GM19463 (cell line): Measurements from ENCODE around the gene PPM1L.
"Not testable (repeated sequence)": the region's sequence is repeated elsewhere in the genome, so short reads cannot be mapped to it uniquely, and the experiment has no call there.

Experiments used
- ATAC-seq: cut with Tn5 transposase; IDR thresholded peaks from one replicate; pipeline ENCODE4 v1.9.1; 2021; ENCODE audit warnings: mild to moderate bottlenecking, moderate library complexity; ENCODE audit not compliant: unreplicated experiment

The PPM1L gene

DNA sequence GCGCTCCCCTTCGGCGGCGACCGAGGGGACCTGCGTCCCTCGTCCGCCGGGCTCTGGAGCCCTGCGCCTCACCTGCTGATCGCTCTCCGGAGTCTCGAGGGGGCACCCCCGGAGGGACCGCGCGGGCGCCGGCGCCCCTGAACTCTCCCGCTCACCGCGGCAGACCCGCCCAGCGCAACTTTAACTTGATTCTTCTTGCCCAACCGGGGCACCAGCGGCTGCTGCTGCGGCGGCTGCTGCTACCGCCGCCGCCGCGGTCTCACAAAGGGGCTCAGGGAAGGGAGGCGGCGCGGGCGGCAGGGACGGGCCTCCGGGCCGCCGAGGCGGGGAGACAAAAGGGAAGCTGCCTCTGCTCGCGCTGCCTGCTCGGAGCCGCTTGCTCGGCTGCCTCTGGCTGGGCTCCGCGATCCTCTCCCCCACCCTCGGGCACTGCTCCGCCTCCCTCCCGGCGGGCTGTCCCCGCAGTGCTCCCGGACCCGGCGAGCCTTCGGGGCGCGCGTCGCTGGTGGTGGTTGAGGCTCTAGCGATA, at the start of gene PPM1L:
PPM1L (plus strand) TSS at position 456 of the 529 bp plus-strand sequence.
- peak; percentile 32 for ATAC-seq

DNA sequence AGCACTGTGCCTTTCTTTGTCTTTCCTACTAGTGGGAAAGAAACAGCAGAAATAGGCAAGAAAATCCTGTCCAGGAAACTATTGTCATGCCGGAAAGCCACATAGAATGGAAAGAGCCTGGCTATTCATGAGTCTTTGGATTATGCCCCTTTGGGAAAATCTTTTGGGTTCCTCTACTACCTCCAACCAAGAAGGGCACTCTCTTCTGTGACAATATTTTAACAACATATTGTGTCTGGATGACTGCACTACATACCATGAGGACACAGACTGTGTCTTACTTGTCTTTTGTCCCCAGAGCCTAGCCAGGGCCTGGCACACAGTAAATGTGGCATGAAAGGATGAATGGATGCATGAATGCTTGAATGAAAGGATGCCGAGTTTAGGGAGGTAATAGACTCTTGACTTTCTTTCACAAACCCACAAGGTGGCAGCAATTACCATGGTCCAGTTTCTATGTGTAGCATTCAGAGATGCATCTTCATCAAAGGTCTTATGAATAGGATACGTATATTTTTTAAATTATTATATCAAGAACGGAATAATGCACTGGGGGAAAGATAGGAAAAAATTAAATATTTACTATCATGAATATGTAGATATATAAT, 48.7 kb upstream of the PPM1L start:
- ATAC-seq = peak; percentile 68

DNA sequence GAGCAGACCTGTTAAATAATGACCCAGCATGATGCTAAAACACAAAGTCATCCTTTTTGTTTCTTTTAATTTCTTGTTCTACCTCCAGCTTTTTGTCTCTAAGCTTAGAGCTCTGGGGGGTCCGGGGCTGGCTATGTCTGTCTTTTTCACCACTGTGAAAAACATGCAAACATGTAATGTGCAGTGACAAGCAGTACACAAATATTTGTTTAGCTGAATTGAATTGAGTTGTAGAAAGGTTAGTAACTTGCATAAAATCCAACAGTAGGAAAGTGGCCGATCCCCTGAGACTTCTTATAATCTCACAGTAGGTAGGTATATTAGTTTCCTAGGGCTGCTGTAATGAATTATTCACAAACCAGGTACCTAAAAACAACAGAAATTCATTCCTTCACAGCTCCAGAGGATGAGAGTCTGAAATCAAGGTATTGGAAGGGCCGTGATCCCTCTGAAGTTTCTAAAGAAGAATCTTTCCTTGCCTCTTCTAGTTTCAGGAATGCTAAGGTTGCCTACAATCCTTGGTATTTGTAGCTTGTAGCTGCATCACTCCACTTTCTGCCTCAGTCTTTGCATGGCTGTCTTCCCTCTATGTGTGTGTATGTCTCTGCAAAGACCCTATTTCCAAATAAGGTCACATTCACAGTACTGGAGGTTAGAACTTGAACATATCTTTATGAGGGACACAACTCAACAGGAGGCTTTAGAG, 46.4 kb upstream of the PPM1L start:
- ATAC-seq = no peak

DNA sequence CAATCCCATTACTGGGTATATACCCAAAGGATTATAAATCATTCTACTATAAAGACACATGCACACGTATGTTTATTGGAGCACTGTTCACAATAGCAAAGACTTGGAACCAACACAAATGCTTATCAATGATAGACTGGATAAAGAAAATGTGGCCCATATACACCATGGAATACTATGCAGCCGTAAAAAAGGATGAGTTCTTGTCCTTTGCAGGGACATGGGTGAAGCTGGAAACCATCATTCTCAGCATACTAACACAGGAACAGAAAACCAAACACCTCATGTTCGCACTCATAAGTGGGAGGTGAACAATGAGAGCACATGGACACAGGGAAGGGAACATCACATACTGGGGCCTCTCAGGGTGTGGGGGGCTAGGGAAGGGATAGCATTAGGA, 42.9 kb upstream of the PPM1L start:
- not testable (repeated sequence) for ATAC-seq

DNA sequence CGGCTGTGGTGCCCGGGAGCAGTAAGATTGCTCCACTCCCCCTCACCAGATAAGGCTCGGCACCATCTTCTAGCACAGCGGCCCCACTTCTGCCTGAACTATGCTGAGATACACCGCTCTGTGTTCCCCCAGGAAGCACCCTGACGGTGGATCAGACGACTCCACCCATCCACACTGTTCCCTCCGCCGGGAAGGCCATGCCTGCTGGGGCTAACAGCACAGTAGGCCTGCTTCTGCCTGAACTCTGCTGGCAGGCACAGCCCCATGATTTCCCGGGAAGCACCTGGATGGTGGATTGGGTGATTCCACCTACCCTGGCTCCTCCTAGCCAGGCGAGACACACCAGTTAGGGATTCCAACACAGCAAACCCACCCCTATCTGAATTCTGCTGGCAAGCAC, 36.3 kb upstream of the PPM1L start:
- ATAC-seq = no peak

DNA sequence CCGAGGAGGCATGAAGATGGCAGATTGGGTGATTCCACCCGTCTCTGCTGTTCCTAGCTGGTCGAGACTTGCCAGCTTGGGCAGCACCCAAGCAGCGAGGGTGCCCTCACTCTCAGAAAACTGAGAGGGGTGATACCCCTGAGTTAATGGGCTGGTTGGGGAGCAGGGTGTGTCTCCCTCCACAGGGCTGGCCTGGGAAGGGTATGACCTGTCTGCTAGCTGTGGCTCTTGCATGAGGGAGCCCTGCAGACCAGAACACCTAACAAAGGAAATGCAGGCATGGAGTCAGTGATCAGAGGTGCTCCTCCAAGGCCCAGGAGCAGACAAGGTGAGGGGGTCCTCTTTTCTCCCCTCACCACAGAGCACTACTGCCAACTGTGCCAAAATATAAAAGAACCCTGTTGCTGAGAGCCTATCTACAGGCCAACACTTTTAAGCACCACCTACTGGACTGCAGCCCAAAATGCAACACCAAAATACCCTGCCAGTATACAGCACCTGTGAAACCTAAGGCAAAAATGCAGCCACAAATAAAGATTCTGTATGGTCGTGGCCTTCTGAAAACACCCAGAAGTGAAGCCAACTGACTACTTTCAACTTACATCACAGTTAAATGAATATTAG, 35.8 kb upstream of the PPM1L start:
- no peak for ATAC-seq

DNA sequence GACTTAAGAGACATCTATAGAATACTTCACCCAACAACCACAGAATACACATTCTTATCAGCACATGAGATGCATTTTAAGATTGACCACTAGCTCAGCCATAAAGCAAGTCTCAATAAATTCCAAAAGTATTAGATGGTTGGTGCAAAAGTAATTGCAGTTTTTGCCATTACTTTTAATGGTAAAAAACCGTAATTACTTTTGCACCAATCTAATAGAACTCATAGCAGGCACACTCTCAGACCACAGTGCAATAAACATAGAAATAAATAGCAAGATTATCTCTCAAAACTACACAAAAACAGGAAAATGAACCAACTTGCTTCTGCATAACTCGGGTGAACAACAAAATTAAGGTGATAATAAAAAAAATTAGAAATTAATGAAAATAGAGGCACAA, 33.7 kb upstream of the PPM1L start:
- no peak for ATAC-seq

DNA sequence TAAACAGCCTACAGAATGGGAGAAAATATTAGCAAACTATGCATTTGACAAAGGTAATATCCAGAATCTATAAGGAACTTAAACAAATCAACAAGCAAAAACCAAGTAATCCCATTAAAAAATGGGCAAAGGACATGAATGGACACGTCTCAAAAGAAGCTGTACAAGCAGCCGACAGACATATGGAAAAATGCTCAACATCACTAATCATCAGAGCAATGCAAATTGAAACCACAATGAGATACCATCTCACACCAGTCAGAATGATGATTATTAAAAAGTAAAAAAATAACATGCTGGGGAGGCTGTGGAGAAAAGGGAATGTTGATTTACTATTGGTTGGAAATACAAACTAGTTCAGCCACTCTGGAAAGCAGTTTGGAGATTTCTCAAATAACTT, 30.7 kb upstream of the PPM1L start:
- no peak for ATAC-seq

DNA sequence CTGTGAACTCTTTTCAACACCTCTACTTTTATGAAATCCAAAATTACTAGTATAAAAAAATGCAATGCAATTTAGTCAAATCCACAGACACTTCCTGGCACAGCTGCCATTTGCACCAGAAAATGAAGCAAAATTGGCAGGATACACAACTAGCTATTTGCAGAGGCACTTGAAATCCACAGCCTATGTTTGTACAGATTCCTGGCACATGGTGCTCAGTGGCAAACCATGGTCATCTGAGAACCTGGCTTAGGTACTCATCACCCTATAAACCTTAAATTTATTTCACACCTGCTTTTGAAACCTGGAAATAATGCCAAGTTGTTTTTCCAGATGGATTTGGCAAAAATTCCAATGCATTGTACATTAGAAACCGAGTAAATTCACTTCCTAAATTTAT, 20.2 kb upstream of the PPM1L start:
- ATAC-seq = no peak

DNA sequence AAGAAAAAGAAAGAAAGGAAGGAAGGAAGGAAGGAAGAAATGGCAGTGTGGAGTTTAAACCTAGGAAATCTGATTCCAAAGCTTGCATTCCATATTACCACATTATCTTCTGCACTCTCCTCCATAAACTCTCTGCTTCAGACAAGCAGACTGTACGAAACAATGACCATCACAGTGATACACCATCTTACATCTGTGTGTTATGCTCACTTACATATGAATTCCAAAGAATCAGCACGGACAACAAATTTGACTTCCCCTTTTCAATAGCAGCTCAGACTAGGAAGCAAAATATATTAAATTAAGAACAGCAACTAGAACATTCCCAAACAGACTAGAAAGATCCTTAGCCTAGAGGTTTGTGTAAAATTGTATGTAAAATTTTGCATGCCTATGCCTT, 18.0 kb upstream of the PPM1L start:
- no peak for ATAC-seq

DNA sequence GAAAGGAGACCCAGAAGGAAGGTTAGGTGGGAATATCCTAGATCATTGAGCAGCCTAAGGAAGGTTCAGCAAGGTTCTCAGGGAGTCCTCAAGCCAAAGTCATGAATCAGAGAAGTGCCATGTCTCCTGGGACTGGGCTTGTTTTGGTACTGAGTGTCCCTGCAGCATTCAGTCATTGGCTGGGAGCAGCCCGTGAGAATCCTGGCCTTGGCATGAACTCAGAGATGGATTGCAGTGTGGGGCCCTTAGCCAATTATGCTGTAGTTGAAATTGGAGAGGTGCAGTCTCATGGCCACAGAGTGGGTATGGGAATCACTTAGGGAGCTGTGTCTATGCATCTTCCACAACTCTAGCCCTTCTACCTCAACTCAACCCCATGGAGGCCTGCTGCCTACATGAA, 17.0 kb upstream of the PPM1L start:
- no peak for ATAC-seq

DNA sequence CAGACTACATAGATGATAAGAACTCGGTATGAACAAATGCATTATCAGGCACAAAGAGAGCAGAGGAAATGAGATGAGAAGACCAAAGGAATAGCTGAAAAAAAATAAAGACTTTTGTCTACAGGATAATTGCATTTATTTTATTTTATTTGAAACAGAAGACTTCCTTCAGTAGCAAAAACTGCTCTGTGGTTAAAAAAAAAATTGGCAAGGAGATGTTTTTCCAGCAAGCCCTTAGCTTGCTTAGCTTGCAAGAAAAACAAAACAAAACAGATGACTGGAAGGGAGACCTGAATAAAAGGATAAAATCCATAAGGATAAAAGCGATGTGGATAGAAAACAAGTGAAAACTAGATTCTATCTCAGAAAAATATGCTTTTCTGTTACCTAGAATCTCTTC, 9.1 kb upstream of the PPM1L start:
- ATAC-seq = no peak

DNA sequence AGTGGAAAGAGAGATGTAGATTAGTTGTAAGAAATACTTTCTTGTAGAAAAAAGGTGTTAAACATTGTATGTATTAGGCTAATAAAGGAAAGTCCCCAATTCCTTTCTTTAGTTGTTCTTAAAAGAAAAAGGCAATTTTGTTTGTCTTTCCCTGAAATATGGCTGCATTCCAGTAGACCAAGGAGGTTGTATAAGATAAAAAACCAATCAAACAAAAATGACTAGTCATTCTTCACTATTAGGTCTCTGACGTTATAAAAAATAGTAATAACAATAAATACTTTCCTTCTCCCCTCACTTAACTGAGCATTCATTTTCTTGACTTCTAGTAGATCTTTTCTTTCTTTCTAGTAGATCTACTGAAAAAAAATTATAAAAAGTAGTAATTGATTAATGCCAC, 8.6 kb upstream of the PPM1L start:
- ATAC-seq = no peak

DNA sequence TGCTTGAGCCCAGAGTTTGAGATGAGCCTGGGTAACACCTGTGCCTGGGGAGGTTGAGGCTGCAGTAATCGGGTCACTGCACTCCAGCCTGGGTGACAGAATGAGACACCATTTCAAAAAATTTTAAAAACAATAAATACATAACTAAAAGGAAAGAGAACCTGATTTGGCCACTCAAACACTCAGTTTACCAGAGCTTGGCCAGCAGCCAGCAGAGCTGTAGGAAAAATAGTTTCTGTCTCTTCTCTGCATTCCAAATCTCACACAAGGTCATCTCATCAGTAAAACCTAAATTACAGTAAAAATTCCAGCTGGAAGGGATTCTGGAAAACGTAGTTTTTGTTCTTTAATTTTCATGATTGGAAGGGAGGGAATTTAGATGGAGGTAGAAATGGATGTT, 7.8 kb upstream of the PPM1L start:
- ATAC-seq = no peak

DNA sequence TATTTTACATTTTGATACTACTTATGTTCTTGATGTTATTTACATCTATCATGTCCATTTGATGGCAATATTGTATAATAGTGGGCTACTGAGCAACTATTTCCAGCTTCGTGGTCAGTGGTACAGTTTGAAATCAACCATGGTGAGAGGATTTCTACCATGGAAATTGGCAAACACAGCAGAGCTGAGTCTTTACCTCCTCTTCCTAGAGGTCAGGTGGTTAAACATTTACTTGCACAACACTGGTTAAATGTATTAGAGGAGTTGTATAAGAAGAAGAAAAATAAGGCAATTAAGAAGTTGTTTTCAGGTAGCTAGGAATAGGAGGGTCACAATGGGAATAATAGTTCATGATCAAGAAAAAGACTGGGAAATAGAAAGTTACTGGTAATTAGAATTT, 7.2 kb upstream of the PPM1L start:
- no peak for ATAC-seq

DNA sequence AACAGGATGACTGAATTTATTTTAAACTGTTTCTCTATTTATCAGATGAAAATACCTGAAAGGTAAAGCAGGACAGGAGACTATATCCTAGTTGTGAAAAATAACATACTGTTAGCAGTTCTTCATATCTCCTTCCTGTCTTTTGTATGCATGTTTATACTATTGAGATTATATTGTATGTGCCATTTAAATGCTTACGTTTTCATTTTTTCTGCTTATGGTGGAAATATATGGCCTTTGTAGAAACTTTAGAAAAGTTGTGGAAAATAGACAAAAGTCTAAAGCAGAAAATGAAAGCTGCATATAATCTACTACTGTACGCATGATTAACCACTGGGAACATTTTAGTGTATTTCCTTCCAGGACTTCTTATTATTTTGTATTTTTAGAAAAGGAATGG, 2.1 kb upstream of the PPM1L start:
- ATAC-seq = no peak

DNA sequence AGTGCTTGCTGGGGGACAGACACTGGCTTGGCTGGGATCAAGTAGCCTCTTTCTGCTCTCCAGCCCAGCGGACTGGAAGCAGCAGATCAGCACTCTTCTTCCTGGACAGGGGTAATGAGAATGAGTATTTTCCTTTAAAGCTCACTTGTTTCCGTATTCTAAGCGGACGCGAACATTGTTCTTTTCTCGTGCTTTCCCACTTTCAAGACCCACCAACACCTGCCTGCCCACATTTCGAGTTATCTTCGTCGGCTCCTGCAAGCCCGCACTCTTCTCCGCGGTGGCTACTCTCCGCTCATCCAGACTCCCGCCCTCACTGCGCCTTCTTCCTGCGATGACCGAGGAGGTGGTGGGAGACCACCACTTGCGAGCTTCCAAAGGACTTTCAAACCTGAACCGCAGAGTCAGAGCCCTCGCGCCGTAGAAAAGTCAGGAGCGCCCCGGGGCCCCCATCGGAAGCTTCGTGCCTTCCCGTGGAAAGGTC, 1.6 kb upstream of the PPM1L start:
- no peak for ATAC-seq

DNA sequence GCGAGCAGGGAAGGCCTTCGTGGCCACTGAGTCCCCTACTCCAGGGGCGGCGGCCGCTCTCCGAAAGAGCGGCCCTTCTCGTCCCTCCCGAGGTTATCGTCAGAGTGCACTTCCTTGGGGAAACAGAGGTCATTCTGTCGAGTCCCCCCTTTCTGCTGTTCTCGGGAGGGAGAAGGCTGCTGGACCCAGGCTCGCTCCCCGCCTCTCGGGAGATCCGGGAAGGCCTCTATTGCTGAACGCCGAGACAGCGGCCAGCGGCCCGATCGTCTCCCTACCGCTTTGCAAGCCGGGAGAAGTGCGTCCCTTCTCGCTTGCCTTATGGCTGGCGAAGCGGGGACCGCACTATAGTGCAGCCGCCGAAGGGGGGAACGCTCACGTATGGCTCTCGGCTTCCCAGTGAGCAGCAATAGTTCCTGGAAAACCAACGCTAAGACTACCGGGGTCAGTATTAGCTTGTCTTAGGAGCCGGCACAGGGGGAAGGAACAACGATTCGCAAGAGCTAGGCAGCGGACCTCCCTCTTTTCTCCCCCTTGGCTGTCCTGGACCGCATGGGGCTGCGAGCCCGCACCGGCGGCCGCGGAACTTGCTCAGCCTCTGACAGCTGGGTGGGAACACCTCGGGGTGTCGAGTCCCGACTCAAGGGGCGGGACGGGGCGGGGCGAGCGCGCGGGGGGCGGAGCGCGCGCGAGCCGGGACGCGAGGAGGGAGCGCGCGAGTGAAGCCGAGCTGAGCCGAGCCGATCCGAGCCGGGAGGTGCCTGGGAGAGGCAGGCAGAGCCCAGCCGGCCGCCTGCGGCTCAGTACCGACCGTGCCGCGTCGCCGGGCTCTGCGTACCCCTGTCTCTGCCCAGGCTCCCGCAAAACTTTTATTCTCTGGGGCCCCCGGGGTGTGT, 930 bp upstream of the PPM1L start:
- ATAC-seq = peak; percentile 88

DNA sequence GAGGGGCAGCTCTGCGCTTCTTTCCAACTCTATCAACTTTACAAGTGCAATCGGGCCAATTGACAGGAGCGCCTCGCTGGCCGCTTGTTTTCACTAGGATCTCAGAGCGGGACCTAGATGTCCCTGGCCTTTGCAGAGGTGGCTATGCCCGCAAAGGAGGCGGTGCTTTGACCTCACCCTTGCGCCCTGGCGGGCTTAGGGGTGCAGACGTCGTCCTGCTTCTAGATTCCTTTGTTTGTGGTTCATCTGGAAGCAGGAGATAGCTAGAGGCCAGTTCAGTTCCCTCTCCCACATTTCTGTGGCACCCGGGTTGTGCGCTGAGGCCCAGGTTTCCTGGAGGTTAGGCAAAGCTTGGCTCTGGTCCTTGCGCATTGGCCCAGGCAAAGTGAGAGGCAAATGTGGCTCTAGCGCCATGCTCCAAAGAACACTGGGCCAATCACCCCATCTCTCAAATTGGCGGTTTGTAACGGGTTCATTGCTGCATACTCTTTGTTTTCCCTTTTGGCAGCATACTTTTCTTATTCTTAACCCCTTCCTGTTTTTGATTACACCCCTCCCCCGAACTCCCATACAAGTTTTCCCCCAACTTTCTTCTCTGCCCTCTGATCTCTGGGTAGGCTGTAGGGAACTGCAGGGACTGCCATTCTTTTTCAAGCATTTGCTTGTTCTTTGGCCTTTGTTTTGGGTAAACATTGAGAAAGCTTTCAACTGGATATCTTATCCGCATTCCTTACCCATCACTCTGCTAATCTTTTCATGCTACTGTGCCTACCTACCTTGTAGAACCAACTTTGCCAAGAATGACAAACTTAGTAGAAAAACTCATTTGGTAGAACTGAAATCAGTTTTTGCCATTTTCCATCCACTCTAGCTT, 1.4 kb downstream of the PPM1L start:
- ATAC-seq = no peak

DNA sequence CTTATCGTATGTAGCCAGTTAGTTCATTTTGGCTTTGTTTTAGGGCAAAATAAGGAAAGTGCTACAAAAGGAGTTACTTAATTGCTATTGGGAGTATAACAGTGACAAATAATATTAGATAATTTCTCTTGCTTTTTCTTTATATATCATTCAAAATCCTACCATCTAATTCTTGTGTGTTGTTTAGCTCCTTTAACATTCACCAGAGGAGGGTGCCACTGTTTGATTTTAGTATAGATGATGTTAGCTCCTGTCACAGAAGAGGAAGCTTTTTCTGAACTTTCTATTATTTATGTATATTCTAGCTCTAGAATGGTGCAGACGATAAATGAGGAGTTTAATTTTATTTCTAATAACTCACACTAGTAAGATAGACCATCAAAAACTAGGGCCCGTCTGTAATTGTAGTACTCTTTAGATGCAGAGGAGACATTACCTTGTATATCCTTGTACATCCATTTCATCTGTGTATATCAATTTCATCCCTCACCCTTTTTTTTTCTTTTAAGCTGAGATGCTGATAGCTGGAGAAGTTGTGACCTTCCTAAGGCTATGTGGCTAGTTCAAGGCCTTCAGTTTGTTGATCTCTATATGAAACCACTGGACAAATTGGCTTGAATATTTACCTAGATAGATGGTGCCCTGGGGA, 3.0 kb downstream of the PPM1L start:
- ATAC-seq = no peak
